ENCODE measurements around the gene MGAM2.

The MGAM2 gene

DNA sequence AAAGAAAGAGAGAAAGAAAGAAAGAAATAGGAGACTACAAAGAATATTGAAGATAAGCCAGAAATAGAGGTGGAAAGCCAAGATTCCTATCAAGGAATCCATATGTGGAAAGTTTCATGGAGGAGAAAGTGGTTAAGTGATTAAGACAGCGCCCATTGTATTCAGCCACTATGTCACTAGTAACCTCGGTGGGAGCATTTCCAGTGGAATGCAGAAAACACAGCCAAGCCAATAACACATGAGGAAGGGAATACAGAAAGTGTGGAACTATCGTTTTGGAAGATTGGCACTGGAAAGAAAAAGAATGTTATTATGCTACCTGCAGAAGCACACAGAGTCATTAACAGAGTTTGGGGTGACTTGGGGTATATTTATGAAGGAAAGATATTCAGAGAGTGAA is 2.7 kb downstream of the MGAM2 start:
- TF ChIP-seq, protein P1, sequence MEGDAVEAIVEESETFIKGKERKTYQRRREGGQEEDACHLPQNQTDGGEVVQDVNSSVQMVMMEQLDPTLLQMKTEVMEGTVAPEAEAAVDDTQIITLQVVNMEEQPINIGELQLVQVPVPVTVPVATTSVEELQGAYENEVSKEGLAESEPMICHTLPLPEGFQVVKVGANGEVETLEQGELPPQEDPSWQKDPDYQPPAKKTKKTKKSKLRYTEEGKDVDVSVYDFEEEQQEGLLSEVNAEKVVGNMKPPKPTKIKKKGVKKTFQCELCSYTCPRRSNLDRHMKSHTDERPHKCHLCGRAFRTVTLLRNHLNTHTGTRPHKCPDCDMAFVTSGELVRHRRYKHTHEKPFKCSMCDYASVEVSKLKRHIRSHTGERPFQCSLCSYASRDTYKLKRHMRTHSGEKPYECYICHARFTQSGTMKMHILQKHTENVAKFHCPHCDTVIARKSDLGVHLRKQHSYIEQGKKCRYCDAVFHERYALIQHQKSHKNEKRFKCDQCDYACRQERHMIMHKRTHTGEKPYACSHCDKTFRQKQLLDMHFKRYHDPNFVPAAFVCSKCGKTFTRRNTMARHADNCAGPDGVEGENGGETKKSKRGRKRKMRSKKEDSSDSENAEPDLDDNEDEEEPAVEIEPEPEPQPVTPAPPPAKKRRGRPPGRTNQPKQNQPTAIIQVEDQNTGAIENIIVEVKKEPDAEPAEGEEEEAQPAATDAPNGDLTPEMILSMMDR (conservative IDR thresholded peaks at IDR 0.05; ENCODE audit: low read depth, low read length): no peak
- no peak overlapping the region for H3K4me3 ChIP-seq (ENCODE audit: low read depth, low read length)

DNA sequence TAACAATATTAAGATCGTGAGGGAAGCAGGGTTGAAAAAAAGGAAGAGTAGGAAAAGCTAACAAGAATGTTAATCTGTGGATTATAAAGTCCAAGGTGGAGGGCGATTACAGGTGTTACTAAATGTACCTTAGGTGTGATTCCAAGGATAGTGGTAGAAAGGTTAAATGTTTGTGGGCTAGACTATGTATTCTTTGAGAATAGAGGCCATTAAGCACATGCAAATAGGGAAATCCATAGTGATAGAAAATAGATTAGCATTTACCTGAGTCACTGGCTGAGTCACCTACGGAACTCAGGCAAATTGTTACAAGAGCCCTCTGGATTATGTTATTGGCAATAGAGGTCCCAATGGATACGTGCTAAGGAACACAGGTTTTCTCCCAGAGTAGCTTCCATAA is 9.0 kb downstream of the MGAM2 start:
- H3K4me3 ChIP-seq (ENCODE audit: low read depth, low read length): no peak overlapping the region
- TF ChIP-seq, protein P1 (conservative IDR thresholded peaks at IDR 0.05; ENCODE audit: low read depth, low read length): no peak
- DNase-seq (ENCODE audit: low read depth): no peak

More for the DNA sequence above, 2.7 kb downstream of the MGAM2 start:
- no peak for DNase-seq (ENCODE audit: low read depth)

DNA sequence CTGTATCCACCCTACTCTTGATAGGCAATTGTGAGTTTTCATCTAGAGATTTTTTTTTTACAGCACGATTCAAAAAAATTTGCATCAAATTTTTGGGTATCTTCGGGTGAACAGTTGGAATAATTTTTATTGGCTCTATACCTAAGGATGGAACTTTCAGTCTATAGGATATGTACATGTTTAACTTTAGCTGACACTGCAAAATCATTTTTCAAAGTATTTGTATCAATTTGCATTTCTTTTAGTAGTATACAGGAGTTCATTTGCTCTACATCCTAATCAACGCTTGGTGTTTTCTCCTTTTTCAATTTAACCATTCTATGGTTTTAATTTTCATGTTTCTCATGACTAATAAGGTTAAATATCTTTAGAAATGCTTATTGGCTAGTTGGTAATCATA is 11.7 kb downstream of the MGAM2 start:
- no peak for DNase-seq (ENCODE audit: low read depth)
- TF ChIP-seq, protein P1 (conservative IDR thresholded peaks at IDR 0.05; ENCODE audit: low read depth, low read length): no peak
- H3K4me3 ChIP-seq (ENCODE audit: low read depth, low read length): no peak overlapping the region

DNA sequence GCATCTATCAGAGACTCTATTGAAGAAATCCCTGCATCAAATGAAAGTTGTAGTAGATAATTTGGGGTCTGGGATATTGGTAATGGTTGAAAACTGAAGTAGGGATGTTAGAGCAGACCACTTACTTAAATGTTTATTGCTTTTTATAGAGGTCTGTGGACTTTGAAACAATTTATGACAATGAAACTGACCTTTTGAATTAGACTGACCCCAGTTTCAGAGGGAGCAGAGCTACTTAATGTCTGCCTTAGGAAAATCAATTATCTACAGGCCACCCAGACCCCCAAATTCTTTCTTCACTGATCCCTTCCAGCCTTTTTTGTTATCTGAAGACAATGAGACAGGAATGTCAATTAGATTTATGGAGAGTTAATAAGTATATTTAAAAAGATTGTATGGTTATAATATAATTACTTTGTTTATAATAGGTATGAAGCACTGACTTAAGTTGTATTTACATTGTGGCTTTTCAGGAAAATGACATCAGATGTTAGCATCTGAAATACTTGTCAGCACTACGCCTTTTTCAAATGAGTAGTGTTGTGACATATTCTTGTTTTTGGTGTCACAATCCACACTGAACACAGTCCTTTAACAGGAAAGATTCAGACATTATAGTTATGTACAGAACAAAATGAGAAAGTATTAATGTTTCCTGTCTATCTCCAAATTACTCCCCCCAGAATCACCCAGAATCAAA is 13.9 kb downstream of the MGAM2 start:
- TF ChIP-seq, protein P1 (conservative IDR thresholded peaks at IDR 0.05; ENCODE audit: low read depth, low read length): no peak
- DNase-seq (ENCODE audit: low read depth): no peak
- H3K4me3 ChIP-seq (ENCODE audit: low read depth, low read length): no peak overlapping the region

DNA sequence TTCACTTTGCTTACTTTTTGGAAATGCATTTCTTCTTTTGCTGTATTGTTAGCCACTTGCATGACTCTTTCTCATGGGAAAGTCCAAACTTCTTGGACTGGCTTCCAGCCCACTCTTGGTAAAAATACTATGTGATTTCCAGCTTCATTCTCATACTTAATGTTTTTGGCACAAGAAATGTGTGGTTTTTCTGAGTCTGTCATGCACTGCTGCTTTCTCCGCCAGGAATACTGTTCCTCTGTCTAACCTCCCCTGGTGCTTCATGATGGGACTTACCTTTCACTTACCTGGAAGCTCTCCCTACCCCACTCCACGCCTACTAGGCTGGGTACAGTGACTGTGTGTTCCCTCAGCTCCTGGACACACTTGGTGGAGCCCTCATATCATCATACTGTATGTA is 18.7 kb downstream of the MGAM2 start:
- no peak overlapping the region for H3K4me3 ChIP-seq (ENCODE audit: low read depth, low read length)
- TF ChIP-seq, protein P1 (conservative IDR thresholded peaks at IDR 0.05; ENCODE audit: low read depth, low read length): no peak
- DNase-seq (ENCODE audit: low read depth): no peak

DNA sequence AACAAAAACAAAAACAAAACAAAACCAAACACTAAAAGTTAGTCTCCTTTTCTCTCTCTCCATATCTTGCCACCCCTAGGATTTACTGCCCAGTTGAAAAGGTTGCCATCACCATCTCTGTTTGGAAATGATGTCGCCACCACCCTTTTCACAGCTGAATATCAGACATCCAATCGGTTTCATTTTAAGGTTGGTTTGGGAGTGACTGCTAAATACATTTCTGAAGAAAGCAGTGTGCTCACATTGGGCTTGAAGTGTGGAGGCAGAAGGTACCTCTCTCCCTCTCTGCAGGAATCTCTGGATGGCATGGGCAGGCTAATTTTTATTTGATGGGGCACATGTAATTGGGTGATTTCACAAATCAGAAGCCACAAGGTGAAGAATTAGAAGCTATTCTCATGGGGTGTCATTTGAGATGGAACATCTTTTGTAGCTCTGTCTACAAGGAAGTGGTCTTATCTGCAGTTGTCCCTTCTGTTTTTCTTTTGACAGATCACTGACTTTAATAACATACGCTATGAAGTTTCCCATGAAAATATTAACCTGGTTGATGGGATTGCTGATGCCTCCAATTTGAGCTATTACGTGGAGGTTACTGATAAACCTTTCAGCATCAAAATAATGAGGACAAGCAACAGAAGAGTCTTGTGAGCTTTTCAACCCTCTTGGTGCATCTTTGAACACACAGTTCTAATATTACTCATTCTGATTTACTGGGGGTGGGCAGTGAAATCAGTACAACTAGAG is 20.1 kb downstream of the MGAM2 start:
- DNase-seq (ENCODE audit: low read depth): no peak
- H3K4me3 ChIP-seq (ENCODE audit: low read depth, low read length): no peak overlapping the region

More for the DNA sequence above, 20.1 kb downstream of the MGAM2 start:
- TF ChIP-seq, protein P1 (conservative IDR thresholded peaks at IDR 0.05; ENCODE audit: low read depth, low read length): no peak
